HepG2 (cell line): ENCODE results near the gene TH. TPM values are rescaled to one million over a fixed set of nuclear protein-coding genes. Genes with fewer than 3 reads are reported as not detected.
A peak's percentile ranks its signal among the peaks of the same experiment; 100 is the strongest.

Experiments used
- ATF1 ChIP-seq: IDR thresholded peaks from 2 replicates; pipeline ENCODE4 v1.6.1; 2016; ENCODE audit warnings: mild to moderate bottlenecking, control low read depth
- E2F5 ChIP-seq: sonication (generic); formaldehyde crosslinking; conservative IDR thresholded peaks from 2 replicates; pipeline ENCODE4 v1.4.0; 2020; ENCODE audit warnings: missing genetic modification reagents
- ERF ChIP-seq: IDR thresholded peaks from 2 replicates; pipeline ENCODE4 v1.6.1; 2018; ENCODE audit warnings: missing biosample characterization, missing genetic modification reagents
- FOXM1 ChIP-seq: sonication (generic); formaldehyde crosslinking; IDR thresholded peaks from 2 replicates; pipeline ENCODE4 v1.5.0; 2020; ENCODE audit warnings: missing genetic modification reagents
- GZF1 ChIP-seq: sonication (generic); formaldehyde crosslinking; IDR thresholded peaks from 2 replicates; pipeline ENCODE4 v1.5.1; 2020; ENCODE audit warnings: mild to moderate bottlenecking, missing genetic modification reagents
- HNRNPLL ChIP-seq: fragments of 200-400 bp; formaldehyde crosslinking; IDR thresholded peaks from 2 replicates; pipeline ENCODE4 v1.6.1; 2017; ENCODE audit warnings: mild to moderate bottlenecking, low read depth, low read length; ENCODE audit not compliant: poor library complexity, severe bottlenecking
- MATR3 ChIP-seq: sonication (generic); formaldehyde crosslinking; IDR thresholded peaks from 2 replicates; pipeline ENCODE4 v1.4.0; 2020; ENCODE audit warnings: missing genetic modification reagents
- PRMT3 ChIP-seq: sonication (generic); formaldehyde crosslinking; IDR thresholded peaks from 2 replicates; pipeline ENCODE4 v1.8.1; 2022; ENCODE audit warnings: low read depth, mild to moderate bottlenecking, moderate library complexity, missing genetic modification reagents, borderline replicate concordance
- RBFOX2 ChIP-seq: fragments of 200-400 bp; formaldehyde crosslinking; IDR thresholded peaks from 2 replicates; pipeline ENCODE4 v1.6.1; 2017; ENCODE audit warnings: low read depth, mild to moderate bottlenecking, low read length
- RCOR2 ChIP-seq: IDR thresholded peaks from 2 replicates; pipeline ENCODE4 v1.6.1; 2016; ENCODE audit warnings: missing biosample characterization, missing genetic modification reagents
- RORA ChIP-seq: sonication (generic); formaldehyde crosslinking; IDR thresholded peaks from 2 replicates; pipeline ENCODE4 v1.5.0; 2020; ENCODE audit warnings: mild to moderate bottlenecking, missing genetic modification reagents, moderate library complexity
- THAP11 ChIP-seq: IDR thresholded peaks from 2 replicates; pipeline ENCODE4 v1.6.1; 2016; ENCODE audit warnings: missing biosample characterization, missing genetic modification reagents
- ZBTB33 ChIP-seq: sonication (generic); formaldehyde crosslinking; IDR thresholded peaks from 2 replicates; pipeline ENCODE4 v1.4.0; 2020; ENCODE audit warnings: missing genetic modification reagents
- ZBTB49 ChIP-seq: sonication (generic); formaldehyde crosslinking; IDR thresholded peaks from 2 replicates; pipeline ENCODE4 v1.4.0; 2020; ENCODE audit warnings: missing genetic modification reagents, borderline replicate concordance
- ZEB1 ChIP-seq: IDR thresholded peaks from 2 replicates; pipeline ENCODE4 v1.6.1; 2012; ENCODE audit warnings: mild to moderate bottlenecking, low read depth, inconsistent platforms; ENCODE audit not compliant: insufficient replicate concordance
- ZNF205 ChIP-seq: IDR thresholded peaks from 2 replicates; pipeline ENCODE4 v1.6.1; 2018; ENCODE audit warnings: missing biosample characterization, missing genetic modification reagents
- ZNF3 ChIP-seq: IDR thresholded peaks from 2 replicates; pipeline ENCODE4 v1.7.0; 2017; ENCODE audit warnings: inconsistent platforms
- ZNF30 ChIP-seq: sonication (generic); formaldehyde crosslinking; IDR thresholded peaks from 2 replicates; pipeline ENCODE4 v1.5.0; 2020; ENCODE audit warnings: mild to moderate bottlenecking, missing genetic modification reagents
- ZNF335 ChIP-seq: sonication (generic); formaldehyde crosslinking; IDR thresholded peaks from 2 replicates; pipeline ENCODE4 v1.4.0; 2020; ENCODE audit warnings: missing genetic modification reagents
- ZNF713 ChIP-seq: sonication (generic); formaldehyde crosslinking; IDR thresholded peaks from 2 replicates; pipeline ENCODE4 v1.4.0; 2020; ENCODE audit warnings: mild to moderate bottlenecking, missing genetic modification reagents
- ZNF788 ChIP-seq: sonication (generic); formaldehyde crosslinking; IDR thresholded peaks from 2 replicates; pipeline ENCODE4 v1.5.0; 2020; ENCODE audit warnings: mild to moderate bottlenecking, missing genetic modification reagents, borderline replicate concordance
- polyA plus RNA-seq, 8 experiments: library from polyadenylated mRNA; depleted of rRNA in 3 of 8; stranded (reverse) in 7 of 8; unstranded in 1 of 8; fragments of >200 nt; fragmentation: Illumina TruSeq in 4 of 8; extraction: Trizol in 4 of 8; gene quantifications; 2 replicates each; pipeline versions ENCODE4 v1.2.1 to v1.2.3, GENCODE V29; 2011 to 2016; ENCODE audit warnings: low read depth in 4 of 8, missing spikeins in 1 of 8, mixed read lengths in 1 of 8; ENCODE audit not compliant: insufficient read depth in 1 of 8
- total RNA-seq, 5 experiments: library from RNA; depleted of rRNA; stranded (reverse); fragments of >200 nt; fragmentation: Illumina TruSeq; extraction: Trizol; gene quantifications; 2 replicates each; pipeline ENCODE4 v1.2.3, GENCODE V29; 2016; ENCODE audit warnings: low read depth in 1 of 5
- TF ChIP-seq, protein P1 (sequence below): sonication (generic); formaldehyde crosslinking; IDR thresholded peaks from 2 replicates; pipeline ENCODE4 v1.8.0; 2022; ENCODE audit warnings: mild to moderate bottlenecking, missing genetic modification reagents, moderate library complexity
- TF ChIP-seq, protein P2 (sequence below): sonication (generic); formaldehyde crosslinking; IDR thresholded peaks from 2 replicates; pipeline ENCODE4 v1.5.0; 2020; ENCODE audit warnings: missing genetic modification reagents
- TF ChIP-seq, protein P3 (sequence below): sonication (generic); formaldehyde crosslinking; IDR thresholded peaks from 2 replicates; pipeline ENCODE4 v1.5.0; 2020; ENCODE audit warnings: missing genetic modification reagents, mild to moderate bottlenecking, borderline replicate concordance

The TH gene
- total and polyA plus RNA-seq, 2 of the 13 experiments (the other 11 are each of a cell fraction or from before 2014, with no cell fraction given), result 0.36 TPM; not detected in 1

GRCh38 chr11:2136952-2137201 is 34.7 kb downstream of the TH start (continued):
- TF ChIP-seq ZBTB49 (CRISPR knock-in tag), result no peak
- TF ChIP-seq ZNF713, result no peak
- no peak for TF ChIP-seq GZF1
- TF ChIP-seq, protein P1, sequence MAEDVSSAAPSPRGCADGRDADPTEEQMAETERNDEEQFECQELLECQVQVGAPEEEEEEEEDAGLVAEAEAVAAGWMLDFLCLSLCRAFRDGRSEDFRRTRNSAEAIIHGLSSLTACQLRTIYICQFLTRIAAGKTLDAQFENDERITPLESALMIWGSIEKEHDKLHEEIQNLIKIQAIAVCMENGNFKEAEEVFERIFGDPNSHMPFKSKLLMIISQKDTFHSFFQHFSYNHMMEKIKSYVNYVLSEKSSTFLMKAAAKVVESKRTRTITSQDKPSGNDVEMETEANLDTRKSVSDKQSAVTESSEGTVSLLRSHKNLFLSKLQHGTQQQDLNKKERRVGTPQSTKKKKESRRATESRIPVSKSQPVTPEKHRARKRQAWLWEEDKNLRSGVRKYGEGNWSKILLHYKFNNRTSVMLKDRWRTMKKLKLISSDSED (CRISPR knock-in tag), result 0 out of 2 replicates have a peak, but pooled peaks have one; percentile 69
- peak; percentile 47; the same call in 1 of the 2 replicates for TF ChIP-seq ZNF788 (CRISPR knock-in tag)
- no peak for TF ChIP-seq THAP11 (CRISPR knock-in tag)
- 0 out of 2 replicates have a peak, but pooled peaks have one; percentile 25 for TF ChIP-seq ZNF205 (CRISPR knock-in tag)
- TF ChIP-seq ZBTB33 (CRISPR knock-in tag), result no peak
- TF ChIP-seq, protein P2, sequence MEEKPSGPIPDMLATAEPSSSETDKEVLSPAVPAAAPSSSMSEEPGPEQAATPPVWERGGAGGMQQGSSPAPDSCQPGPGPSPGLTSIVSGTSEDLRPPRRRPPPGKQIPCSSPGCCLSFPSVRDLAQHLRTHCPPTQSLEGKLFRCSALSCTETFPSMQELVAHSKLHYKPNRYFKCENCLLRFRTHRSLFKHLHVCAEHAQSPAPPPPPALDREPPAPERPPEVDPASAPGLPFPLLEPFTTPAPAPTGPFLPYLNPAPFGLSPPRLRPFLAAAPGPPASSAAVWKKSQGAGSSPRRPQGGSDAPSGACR, result no peak
- TF ChIP-seq, protein P3, sequence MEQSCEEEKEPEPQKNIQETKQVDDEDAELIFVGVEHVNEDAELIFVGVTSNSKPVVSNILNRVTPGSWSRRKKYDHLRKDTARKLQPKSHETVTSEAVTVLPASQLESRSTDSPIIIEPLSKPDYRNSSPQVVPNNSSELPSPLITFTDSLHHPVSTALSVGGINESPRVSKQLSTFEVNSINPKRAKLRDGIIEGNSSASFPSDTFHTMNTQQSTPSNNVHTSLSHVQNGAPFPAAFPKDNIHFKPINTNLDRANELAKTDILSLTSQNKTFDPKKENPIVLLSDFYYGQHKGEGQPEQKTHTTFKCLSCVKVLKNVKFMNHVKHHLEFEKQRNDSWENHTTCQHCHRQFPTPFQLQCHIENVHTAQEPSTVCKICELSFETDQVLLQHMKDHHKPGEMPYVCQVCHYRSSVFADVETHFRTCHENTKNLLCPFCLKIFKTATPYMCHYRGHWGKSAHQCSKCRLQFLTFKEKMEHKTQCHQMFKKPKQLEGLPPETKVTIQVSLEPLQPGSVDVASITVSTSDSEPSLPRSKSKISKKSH (CRISPR knock-in tag), result no peak
- no peak for TF ChIP-seq MATR3 (CRISPR knock-in tag)
- TF ChIP-seq RCOR2 (CRISPR knock-in tag), result no peak
- TF ChIP-seq ZNF3, result no peak
- TF ChIP-seq PRMT3 (CRISPR knock-in tag), result no peak; the same call in 1 of the 2 replicates
- no peak for TF ChIP-seq ZNF30
- 0 out of 2 replicates have a peak, but pooled peaks have one; percentile 10 for TF ChIP-seq ZNF335
- TF ChIP-seq RORA (CRISPR knock-in tag), result no peak
- no peak for TF ChIP-seq ATF1 (CRISPR knock-in tag)
- no peak for TF ChIP-seq ZEB1
- TF ChIP-seq FOXM1 (CRISPR knock-in tag), result no peak
- no peak for TF ChIP-seq ERF (CRISPR knock-in tag)
- TF ChIP-seq E2F5 (CRISPR knock-in tag), result no peak
- TF ChIP-seq RBFOX2, result peak; percentile 85
- TF ChIP-seq HNRNPLL, result peak; percentile 1
